NCI-H526 treated with DMSO at 0.1 percent for 48 hours (cell line): Measurements from ENCODE around the gene TMBIM4.

Source experiments
- DNase-seq: peaks from one replicate; lab custom pipeline; 2025; lab: John Stamatoyannopoulos, UW

The TMBIM4 gene

GRCh38 chr12:66140731-66141130, 29.1 kb downstream of the TMBIM4 start:
- DNase-seq = no peak

GRCh38 chr12:66139328-66139727, 30.5 kb downstream of the TMBIM4 start:
- DNase-seq = no peak

GRCh38 chr12:66137937-66138336, 31.9 kb downstream of the TMBIM4 start:
- no peak for DNase-seq

- DNase-seq = no peak
Observed at GRCh38 chr12:66132408-66132807, 37.4 kb downstream of the TMBIM4 start.

GRCh38 chr12:66131067-66131688, 38.6 kb downstream of the TMBIM4 start:
- DNase-seq = no peak

GRCh38 chr12:66130267-66131066, 39.3 kb downstream of the TMBIM4 start, which contains the start of gene LLPH:
Gene LLPH, minus strand, starts transcription at chr12:66130750. Its CDS starts 1,644 bp downstream, at chr12:66129106.
- DNase-seq = peak; percentile 66

GRCh38 chr12:66129934-66130266, 39.9 kb downstream of the TMBIM4 start:
- DNase-seq = no peak

- no peak for DNase-seq
Observed at GRCh38 chr12:66127650-66128049, 42.1 kb downstream of the TMBIM4 start.

- DNase-seq = no peak
Observed at GRCh38 chr12:66120477-66120876, 49.3 kb downstream of the TMBIM4 start.

- DNase-seq = no peak
Observed at GRCh38 chr12:66119870-66120241, 49.9 kb downstream of the TMBIM4 start.

GRCh38 chr12:66119229-66119869, 50.4 kb downstream of the TMBIM4 start:
- DNase-seq = no peak

- DNase-seq = no peak
Observed at GRCh38 chr12:66118240-66118891, 51.4 kb downstream of the TMBIM4 start.

GRCh38 chr12:66117242-66117641, 52.6 kb downstream of the TMBIM4 start:
- no peak for DNase-seq

GRCh38 chr12:66115071-66115600, 54.7 kb downstream of the TMBIM4 start:
- DNase-seq = no peak

GRCh38 chr12:66113471-66113870, 56.3 kb downstream of the TMBIM4 start:
- DNase-seq = no peak

GRCh38 chr12:66111605-66112004, 58.2 kb downstream of the TMBIM4 start:
- no peak for DNase-seq

- no peak for DNase-seq
Observed at GRCh38 chr12:66109056-66109455, 60.7 kb downstream of the TMBIM4 start.

GRCh38 chr12:66108386-66108785, 61.4 kb downstream of the TMBIM4 start:
- no peak for DNase-seq

- DNase-seq = peak; percentile 60
Observed at GRCh38 chr12:66107451-66107915, 62.3 kb downstream of the TMBIM4 start.

- no peak for DNase-seq
Observed at GRCh38 chr12:66103016-66103913, 66.5 kb downstream of the TMBIM4 start.

GRCh38 chr12:66092559-66093269, 77.1 kb downstream of the TMBIM4 start:
- DNase-seq = no peak
